Adrenal gland (tissue), 5 donors: ENCODE data around the gene NAV2.

Experiments
- CTCF ChIP-seq, 6 experiments: fragments of 450-650 bp in 4 of 6; fragments of 200-600 bp in 2 of 6; sonication (generic) in 1 of 6; IDR thresholded peaks; 1 replicate in 5 of 6; 2 replicates in 1 of 6; pipeline versions ENCODE4 v1.5.1 to v1.8.0; 2016 to 2021; ENCODE audit warnings: antibody characterized with exemption in 6 of 6, mild to moderate bottlenecking in 2 of 6, moderate library complexity in 1 of 6
- POLR2A ChIP-seq, 2 donors: fragments of 450-650 bp; IDR thresholded peaks; one replicate each; pipeline ENCODE4 v1.6.1; 2017; ENCODE audit warnings: antibody characterized with exemption in 2 of 2, mild to moderate bottlenecking in 2 of 2, moderate library complexity in 1 of 2
- donor health status: DM: no; HTN: no; CAD: no.

GRCh38 chr11:20021212-20021611, 308.6 kb downstream of the NAV2 start:
- TF ChIP-seq CTCF (IDR thresholded peaks at IDR 0.05) (no peak), POLR2A (IDR thresholded peaks at IDR 0.05) (no peak)
